Measurements from ENCODE around the gene ART3.

DNA sequence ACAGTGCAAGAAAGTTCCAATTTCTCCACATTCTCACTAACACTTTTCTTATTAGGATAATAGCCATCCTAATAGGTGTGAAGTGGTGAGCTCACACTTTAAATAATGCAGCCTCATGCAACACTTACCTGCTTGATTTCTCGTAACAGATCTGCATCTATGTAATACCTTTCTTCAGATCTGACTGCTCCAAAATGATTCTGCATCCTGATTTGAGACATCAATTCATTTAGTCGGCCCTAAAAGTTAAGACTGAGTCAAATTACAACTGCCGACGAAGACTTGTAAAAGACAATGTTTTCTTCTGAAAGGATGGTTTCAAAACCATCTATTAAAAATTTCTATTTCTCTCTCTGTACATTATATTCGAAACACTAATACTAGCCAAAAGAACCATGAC, 43.0 kb downstream of the ART3 start:
- no peak for TF ChIP-seq EZH2 (IDR thresholded peaks at IDR 0.05; ENCODE audit: borderline replicate concordance, insufficient read depth, low read depth, low read length, poor library complexity, severe bottlenecking)
- TF ChIP-seq, protein P1, sequence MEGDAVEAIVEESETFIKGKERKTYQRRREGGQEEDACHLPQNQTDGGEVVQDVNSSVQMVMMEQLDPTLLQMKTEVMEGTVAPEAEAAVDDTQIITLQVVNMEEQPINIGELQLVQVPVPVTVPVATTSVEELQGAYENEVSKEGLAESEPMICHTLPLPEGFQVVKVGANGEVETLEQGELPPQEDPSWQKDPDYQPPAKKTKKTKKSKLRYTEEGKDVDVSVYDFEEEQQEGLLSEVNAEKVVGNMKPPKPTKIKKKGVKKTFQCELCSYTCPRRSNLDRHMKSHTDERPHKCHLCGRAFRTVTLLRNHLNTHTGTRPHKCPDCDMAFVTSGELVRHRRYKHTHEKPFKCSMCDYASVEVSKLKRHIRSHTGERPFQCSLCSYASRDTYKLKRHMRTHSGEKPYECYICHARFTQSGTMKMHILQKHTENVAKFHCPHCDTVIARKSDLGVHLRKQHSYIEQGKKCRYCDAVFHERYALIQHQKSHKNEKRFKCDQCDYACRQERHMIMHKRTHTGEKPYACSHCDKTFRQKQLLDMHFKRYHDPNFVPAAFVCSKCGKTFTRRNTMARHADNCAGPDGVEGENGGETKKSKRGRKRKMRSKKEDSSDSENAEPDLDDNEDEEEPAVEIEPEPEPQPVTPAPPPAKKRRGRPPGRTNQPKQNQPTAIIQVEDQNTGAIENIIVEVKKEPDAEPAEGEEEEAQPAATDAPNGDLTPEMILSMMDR (IDR thresholded peaks at IDR 0.05), result no peak
